ENCODE results near the gene GJB2.

The GJB2 gene

GRCh38 chr13:20192836-20193161 lies at the start of gene GJB2:
GJB2 (minus strand) TSS chr13:20192938; CDS start chr13:20189581, 3,357 bp downstream.
- DNase-seq = no peak

GRCh38 chr13:20241593-20241992 lies 48.9 kb upstream of the GJB2 start:
- no peak for DNase-seq

- no peak for DNase-seq
Measured at GRCh38 chr13:20239748-20240147, 47.0 kb upstream of the GJB2 start.

GRCh38 chr13:20232556-20233277 lies 40.0 kb upstream of the GJB2 start:
- no peak for DNase-seq

- DNase-seq = no peak
Measured at GRCh38 chr13:20231839-20232555, 39.3 kb upstream of the GJB2 start, which contains the start of gene GJB6. GJB6 (minus strand) TSS chr13:20232319; CDS start chr13:20223480, 8,839 bp downstream.

- DNase-seq = no peak
Measured at GRCh38 chr13:20230913-20231838, 38.4 kb upstream of the GJB2 start.

- no peak for DNase-seq
Measured at GRCh38 chr13:20227730-20228129, 35.0 kb upstream of the GJB2 start.

- DNase-seq = no peak
Measured at GRCh38 chr13:20227288-20227687, 34.5 kb upstream of the GJB2 start.

GRCh38 chr13:20222553-20222952 lies 29.8 kb upstream of the GJB2 start:
- no peak for DNase-seq

- DNase-seq = no peak
Measured at GRCh38 chr13:20221772-20222171, 29.0 kb upstream of the GJB2 start.

- DNase-seq = no peak
Measured at GRCh38 chr13:20219577-20219976, 26.8 kb upstream of the GJB2 start.

GRCh38 chr13:20217168-20217567 lies 24.4 kb upstream of the GJB2 start:
- no peak for DNase-seq

GRCh38 chr13:20209948-20210347 lies 17.2 kb upstream of the GJB2 start:
- no peak for DNase-seq

- DNase-seq = no peak
Measured at GRCh38 chr13:20206698-20207235, 14.0 kb upstream of the GJB2 start.

- no peak for DNase-seq
Measured at GRCh38 chr13:20206065-20206697, 13.4 kb upstream of the GJB2 start.

GRCh38 chr13:20198781-20199180 lies 6.0 kb upstream of the GJB2 start:
- DNase-seq = no peak

- DNase-seq = no peak
Measured at GRCh38 chr13:20197361-20197834, 4.7 kb upstream of the GJB2 start.

GRCh38 chr13:20195801-20196200 lies 3.1 kb upstream of the GJB2 start:
- no peak for DNase-seq

- DNase-seq = no peak
Measured at GRCh38 chr13:20193907-20194631, 1.3 kb upstream of the GJB2 start.

- DNase-seq = no peak
Measured at GRCh38 chr13:20193162-20193906, 596 bp upstream of the GJB2 start.

All from amniotic stem cell (primary cell).